ENCODE results near the gene NLRC3. TPM values are rescaled to one million over a fixed set of nuclear protein-coding genes. Genes with fewer than 3 reads are reported as not detected.

The NLRC3 gene
- total RNA-seq, 1 donor from 2014 or later: 1.4 TPM

DNA sequence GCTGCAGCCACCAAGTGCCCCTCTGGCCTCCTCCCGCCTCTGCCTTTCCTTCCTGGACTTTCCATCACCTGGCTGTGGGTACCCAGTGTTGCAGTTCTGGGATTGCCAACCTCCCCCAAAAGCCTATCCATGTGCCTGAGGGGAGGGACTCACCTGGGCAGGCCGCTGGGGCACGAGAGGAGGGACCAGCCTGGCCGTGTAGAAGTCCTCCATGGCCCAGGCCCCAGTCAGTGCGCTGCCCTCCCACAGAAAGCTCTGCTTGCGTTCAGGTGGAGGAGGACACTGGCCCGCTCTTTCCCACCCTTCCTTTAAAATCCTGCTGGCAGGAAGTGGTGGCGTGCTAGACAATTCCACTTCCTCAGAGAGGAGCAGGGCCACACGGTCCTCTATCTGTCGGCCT lies 20.0 kb upstream of the NLRC3 start:
- no peak for DNase-seq (ENCODE audit: low read depth, low spot score)

DNA sequence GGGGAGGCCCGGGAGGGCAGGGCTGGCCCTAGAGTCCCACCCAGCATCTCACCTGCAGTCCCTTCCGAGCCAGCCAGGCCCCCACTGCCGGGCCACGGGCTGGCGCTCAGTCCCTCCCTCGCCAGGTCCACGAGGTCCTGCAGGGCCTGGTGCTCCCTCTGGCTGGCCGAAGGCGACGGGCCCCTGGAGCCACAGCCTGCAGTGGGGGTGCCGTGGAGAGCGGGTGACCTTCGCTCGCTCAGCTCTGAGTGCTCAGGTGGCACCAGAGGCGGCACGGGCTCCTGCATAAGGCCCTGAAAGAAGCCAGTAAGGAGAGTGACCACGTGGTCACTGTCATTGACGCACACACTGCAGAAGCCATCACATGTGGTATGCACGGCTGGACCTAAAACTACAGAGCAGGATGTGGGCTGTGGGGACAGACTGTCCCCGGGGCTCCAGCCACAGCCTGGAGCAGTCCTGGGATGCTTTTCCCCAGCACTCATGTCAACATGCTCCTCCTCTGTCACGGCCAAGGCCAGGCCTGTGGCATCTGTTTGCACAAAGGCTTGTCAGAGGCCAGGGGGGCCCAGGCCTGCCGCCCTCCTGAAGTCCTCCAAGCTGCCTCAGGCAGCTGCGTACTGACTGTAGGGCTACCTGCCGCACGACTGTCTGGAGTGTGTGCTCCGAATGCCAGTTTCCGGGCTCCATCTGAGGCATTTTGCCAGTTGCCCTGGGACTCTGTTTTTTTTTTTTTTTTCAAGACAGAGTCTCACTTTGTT lies 19.1 kb upstream of the NLRC3 start:
- DNase-seq (ENCODE audit: low read depth, low spot score): no peak

DNA sequence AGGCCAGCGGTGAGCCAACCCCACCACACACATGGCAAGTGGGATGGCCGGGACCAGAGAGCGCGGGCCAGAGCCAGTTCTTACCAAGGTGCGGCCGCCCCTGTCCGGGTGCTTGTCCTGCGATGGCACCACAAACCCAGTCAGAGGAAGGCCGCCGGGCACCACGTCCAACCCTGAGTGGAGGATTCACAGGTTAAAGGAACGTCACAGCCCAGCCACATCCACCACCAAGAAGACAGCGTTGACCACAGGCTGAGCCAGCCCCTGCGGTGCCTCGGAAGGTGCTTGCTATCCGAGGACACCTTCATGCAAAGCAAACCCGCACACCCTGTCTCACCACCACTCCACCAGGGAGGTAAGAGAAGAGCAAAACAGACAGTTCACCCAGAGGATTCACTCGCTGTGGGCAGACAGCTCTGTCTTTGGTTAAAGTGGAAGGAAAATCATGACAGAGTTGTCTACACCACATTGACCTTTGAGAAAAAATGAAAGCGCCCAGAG lies 18.4 kb upstream of the NLRC3 start:
- DNase-seq (ENCODE audit: low read depth, low spot score): no peak

DNA sequence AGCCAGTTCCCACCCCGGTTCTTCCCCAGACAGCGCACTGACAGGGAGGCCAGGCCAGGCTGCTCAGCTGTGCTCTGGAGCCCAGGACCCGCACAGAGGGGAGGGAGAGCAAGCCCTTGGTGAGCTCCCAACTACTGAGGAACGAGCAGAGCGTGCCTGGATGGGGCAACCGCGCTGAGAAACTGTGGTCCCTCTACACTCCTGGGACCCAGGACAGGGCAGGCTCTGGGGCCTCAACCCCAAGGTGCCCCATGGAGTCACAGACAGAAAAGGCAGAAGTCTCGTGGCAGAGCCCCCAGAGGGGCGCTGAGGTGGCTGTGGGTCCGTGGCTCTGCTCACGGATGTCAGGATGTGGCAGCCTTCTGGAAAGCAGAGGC lies 17.9 kb upstream of the NLRC3 start:
- no peak for DNase-seq (ENCODE audit: low read depth, low spot score)

DNA sequence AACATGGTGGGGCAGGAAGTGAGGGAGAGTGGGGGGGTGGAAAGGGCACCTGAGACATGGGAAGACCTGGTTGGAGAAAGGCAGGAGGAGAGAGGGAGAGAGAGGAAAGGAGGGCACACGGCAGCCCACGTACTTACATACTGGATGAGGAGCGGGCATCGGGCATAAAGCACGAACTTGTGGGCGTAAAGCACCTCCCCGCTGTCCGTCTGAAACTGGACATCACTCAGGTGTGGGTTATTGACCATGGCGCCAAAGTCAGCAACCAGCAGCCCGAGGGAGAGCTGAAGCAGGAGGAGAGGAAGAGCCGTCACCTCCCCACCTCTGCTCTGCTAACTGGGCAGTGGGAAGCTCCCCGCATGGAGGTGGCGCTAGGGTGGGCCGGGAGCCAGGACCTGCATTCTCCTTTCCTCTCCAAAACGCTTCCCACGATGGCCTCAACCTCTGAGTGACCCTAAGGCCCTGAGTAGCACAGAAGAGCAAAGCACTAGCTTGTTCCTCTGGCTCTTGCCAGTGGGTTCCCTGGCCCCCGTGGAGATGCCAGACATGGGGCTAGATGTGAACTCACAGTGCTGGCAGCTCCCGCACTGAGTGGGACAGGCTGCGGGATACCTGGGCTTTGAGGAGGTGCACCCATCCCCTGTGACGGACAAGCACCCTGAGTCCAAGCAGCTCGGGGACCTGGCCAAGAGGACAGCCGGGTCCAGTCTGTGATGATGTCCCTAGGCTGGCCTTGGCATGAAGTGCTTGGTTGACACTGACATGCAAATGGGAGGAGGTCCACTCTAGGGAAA lies 17.3 kb upstream of the NLRC3 start:
- DNase-seq (ENCODE audit: low read depth, low spot score): no peak

DNA sequence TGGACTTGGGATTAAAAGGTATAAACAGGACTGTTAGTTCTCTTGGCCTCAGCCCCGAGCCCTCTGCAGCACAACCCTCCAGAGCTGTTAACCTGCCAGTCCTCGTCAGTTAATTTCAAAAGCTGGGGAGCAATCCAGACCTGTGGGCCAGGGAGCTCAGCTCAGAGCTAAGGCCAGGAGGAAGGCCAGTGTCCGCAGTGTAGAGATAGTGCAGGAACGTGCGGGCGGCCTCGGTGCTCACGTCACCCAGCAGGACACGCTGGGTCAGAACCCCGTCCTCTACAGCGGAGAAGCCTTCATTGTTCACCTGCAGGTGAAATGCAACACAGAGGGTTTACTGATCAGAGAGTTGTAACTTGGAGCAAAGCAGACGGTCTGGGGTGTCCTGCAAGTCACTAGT lies 15.4 kb upstream of the NLRC3 start:
- no peak for DNase-seq (ENCODE audit: low read depth, low spot score)

DNA sequence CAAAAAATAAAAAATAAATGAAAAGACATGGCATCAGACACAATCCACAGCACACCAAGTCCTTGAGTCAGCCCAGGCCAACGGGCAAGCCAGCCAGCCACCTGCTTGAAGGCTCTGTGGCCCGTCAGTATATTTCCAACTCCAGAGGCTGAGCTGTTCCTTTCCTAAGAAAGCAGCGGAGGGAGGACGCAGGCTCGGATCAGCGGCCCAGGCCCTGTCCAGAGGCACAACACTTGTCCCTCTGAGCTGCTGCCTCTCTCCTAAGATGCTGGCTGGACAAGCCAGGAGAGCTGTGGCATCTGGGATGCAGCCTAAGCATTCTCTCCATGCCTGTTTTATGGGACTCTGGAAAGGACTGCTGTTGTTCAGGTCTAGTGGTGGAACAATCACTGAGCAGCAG lies 14.8 kb upstream of the NLRC3 start:
- DNase-seq (ENCODE audit: low read depth, low spot score): no peak

DNA sequence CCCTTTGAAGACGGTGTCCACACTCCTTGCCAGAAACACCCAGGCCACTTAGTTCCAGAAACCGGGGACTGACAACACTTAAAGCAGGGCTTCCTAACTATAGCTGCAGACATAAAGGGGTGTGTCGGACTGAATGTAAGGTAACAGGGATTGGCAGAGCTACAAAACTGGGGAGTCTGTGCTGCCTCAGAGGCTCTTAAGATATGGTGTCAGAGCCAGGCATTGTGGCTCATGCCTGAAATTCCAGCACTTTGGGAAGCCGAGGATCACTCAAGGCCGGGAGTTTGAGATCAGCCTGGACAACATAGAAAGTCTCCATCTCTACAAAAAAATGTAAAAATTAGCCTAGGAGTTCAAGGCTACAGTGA lies 14.2 kb upstream of the NLRC3 start:
- DNase-seq (ENCODE audit: low read depth, low spot score): no peak

DNA sequence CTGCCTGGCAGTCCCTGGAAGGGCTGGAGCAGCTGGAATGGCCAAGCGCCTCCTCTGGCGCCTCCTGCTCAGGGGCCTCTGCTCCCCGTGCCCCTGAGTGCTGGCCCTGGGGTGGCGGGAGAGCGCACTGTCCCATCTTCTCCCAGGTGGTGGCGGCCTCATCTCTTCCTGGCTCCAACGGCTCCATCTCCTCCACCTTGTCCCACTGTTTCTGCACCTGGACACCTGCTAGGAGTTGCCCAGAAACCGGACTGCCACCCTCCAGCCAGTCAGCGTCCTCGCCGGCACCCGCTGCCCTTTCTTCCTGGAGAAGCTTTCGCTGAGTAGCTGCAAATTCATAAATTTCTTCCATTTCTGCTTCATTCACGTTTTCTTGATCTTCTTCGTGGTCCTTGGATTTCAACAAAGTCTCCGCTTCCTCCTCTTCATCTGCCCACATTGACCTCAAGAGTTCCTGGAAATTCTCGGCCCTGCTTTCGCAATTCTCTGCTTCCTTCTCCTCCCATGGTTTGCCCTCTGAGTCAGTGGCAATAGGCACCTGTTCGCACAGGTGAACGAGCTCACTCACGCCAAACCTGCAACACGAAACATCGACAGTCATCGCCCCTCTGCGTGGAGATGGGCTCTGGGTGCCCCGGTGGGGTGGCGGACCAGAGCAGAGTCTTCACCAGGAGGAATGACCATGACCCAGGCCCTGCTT lies 13.7 kb upstream of the NLRC3 start:
- no peak for DNase-seq (ENCODE audit: low read depth, low spot score)

DNA sequence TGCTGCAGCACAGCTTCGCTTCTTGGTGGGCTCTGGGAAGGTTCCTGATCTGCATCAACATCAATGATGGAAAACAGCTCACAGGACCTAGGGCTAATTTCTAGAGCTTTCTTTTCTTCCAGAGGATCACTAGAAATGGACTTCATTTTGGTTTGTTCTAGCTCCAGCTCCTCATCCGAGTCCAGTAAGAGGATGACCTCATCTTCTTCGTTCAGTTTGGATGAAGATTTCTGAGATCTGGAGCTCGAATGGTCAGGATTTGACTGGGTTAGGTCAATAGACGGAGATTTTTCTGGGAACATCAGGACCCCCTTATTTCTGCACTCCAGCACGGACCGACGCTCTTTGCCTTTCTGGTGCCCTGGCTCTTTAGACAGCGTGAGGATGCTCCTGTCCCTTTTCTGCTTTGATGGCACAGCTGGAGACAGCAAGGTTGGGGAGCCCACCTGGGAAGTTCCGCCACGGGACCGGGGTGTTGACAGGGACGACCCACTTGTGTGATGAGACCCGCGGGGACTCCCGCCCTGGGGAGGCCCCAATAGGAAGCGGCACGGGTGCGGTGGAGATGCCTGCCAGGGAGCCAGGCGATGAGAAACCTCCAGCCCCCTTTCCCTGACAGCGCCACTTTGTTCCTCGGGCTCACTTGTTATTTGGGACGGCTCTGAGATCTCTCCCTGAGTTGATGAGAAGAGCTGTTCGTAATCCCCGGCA lies 12.9 kb upstream of the NLRC3 start:
- DNase-seq (ENCODE audit: low read depth, low spot score): no peak

DNA sequence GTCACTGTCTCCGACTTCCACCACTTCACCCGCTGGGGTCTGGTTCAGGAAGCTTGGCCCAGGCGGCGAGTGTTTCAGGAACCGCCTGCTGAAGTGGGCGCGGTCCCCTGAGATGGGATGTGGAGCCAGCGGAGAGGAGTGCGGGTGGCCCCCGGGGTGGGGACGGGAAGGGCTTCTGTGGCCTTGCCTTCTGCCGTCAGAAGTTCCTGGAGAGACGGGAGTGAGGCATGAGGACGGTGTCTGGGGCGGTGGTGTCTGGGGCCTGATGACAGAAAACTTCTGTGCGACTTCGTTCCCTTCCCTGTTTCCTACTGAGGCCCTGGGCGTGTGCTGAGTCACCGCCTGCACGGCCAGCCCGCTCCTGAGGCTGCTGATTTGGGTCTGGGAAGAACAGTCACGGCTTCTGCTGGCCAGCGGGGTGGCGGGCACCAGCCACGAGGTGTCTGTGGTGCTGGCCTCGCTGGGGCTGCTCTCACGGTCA lies 12.3 kb upstream of the NLRC3 start:
- no peak for DNase-seq (ENCODE audit: low read depth, low spot score)

DNA sequence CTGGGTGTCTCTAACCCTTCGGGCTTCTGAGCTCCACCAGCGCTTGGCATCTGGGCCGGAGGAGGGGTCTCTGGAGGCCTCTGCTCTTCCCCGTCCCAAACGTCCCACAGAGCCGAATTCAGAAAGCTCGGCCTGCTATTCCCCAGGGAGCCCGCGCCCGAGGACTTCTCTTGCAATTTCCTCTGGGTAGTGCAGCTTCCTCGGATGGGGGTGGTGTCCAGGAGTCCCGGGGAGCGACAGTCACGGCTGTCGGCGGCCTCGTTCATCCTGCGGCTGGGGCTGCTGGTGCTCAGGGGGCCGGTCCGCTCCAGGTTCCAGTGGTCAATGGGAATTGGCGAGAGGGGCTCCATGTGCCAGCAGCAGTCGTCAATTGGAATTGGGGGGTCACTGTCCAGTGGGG lies 11.8 kb upstream of the NLRC3 start:
- no peak for DNase-seq (ENCODE audit: low read depth, low spot score)

DNA sequence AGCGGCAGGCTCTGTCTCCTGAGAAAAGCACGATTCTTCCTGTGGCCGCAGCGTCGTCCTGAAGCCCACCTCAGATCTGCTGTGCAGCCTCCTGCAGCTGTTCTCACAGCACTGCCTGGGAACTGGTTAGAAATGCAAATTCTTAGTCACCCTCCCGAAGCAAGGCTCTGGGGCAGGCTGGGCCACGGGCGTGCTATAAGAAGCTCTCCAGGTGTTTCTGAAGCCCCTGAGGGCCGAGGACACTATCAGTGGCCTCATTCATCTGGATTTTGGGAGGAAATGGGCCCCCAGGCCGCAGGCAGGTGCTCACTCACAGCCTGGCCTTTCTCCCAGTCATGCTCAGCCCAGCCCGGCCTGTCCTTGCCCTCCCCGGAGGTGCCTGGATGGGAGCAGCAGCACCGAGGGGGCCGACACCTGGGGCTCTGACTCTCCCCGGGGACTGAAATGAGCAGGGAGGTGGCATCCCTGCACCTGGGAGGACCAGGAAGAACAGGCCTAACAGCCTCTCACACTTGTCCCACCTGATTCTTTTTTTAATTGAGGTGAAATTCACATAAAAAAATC lies 10.4 kb upstream of the NLRC3 start:
- no peak for DNase-seq (ENCODE audit: low read depth, low spot score)

DNA sequence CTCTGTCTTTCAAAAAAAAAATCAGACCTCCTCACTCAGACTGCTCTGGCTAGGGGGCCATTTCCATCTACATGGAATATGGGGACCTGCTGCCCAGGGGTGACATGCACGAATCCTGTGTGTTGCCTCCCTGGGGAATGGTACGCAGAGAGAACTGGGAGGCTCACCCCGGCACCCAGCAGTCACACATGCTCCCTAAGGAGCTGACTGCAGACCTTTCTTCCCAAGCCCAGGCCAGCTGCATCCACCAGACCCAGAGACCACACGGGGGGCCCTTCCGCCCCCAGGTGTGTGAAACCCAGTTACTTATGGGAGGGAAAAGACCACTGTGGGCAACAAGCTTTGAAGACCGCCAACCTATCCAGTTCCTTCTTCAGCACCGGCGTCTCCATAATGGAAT lies 7.2 kb upstream of the NLRC3 start:
- no peak for DNase-seq (ENCODE audit: low read depth, low spot score)

DNA sequence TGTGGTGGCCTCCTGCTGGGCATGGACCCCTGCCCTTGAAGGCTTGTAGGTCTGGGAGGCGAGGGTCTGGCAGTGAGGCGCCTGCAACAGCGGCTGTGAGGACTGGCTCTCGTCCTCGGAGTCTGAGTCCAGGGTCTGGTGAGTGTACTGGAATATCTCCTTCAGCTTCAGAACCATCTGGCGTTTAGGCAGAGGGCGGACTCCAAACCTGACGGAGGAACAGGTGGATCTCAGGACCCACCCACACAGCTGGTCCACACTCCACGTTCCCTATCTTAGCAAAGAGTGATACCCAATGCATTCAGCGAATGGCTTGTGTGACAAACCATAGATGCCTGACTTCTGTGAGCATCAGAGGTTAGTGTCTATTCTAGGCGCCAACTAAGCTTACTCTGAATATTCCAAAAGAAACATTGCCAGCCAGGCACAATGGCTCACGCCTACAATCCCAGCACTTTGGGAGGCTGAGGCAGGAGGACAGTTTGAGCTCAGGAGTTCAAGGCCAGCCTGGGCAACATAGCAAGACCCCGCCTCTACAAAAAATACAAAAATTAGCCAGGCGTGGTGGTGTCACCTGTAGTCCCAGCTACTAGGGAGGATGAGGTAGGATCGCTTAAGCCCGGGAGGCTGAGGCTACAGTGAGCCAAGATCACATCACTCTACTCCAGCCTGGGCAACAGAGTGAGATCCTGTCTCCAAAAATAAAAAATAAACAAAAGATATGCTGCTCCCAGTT lies 6.3 kb upstream of the NLRC3 start:
- no peak for DNase-seq (ENCODE audit: low read depth, low spot score)

DNA sequence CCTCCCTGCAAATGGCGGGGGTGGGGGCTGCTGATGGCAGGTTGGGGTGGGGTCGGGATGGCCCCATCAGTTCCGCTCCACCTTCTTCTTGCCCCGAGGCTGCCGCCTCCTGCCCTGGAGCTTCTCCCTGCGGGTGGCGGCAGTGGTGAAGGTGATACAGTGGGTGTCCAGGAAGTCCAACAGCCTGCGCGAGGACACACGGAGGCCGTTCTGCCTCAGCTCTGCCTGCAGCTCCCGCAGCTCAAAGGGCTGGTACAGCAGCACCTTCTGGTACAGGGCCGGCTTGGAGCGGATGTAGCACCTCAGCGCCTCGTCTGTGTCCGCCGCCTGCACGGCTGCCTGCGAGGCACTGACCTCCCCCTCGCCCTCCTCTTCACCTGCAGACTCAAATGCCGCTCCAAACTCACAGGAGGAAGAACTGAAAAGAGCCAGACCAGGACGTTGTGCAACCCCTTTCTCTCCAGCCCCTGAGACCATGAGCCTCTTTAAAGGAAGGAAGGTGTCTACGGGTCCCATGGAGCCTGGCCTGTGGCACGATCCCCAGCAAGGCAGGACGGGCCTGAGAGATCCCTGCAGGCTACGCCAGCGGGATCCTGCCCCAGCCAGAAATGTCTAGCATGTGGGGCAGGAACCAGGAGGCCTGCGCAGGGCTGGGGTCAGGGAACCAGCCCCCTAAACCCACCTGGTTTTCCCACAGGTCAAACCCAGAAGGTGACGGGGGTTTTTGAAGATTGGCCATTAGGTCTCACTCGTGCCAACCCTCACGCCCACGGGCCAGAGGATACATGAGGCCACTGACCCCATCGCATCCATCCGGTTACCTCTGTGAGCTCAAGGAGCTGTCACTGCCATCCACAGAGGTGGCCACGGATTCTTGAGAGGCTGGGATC lies 5.3 kb upstream of the NLRC3 start:
- no peak for DNase-seq (ENCODE audit: low read depth, low spot score)

DNA sequence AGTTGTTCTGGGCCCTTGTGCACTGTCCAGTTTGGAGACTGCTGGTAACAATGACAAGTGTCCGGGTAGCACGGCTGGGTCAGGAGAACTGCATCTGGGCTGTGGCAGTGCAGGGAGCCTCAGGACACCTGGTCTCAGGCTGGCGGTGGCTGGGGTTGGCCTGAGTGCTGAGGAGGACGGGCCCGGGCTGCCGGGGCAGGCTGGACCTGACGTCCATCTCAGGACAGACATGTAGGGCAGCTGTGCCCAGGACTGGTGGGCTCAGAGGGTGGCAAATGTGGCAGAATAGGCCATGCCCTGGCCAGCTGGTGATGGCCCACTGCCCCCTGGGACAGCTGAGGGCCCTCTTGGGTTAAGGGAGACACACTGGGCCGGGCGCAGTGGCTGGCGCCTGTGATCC lies 4.2 kb upstream of the NLRC3 start:
- no peak for DNase-seq (ENCODE audit: low read depth, low spot score)

DNA sequence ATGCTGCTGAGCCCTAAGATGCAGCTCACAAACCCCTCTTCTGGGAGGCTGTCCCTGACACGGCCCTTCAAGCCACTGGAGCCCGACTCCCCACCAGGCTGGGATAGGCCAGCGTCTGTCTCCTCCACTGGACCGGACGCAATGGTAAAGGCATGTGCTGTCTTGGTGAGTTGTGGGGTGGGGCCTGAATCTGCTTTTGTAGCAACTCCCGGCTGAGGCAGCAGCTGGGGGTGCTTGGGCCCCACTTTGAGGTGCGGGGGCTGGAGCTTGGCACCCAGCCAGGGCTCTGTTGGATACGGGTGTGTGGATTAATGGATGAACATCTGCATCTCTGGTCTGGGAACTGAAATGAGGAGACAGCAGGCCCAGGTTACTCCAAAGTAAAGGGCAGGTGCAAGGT lies 3.5 kb upstream of the NLRC3 start:
- DNase-seq (ENCODE audit: low read depth, low spot score): no peak

DNA sequence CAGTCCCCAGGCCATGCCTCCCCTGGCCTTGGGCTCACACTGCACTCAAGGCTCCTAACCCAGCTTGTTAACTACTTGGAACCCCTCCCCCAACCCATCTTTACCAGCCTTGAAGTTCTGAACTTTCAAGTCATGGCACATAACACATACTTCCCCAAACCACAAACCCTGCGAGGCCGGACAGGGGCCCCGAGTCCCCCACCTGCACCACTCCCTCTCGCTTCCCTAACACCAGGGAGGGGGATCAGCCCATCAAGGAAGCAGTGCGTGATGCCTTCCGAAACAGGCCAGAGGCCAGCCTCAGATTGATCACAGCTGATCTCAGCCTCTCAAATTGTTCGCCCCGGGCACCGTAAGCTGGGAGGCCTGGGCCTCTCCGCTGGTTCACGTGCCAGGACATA lies 3.0 kb upstream of the NLRC3 start:
- DNase-seq (ENCODE audit: low read depth, low spot score): no peak

DNA sequence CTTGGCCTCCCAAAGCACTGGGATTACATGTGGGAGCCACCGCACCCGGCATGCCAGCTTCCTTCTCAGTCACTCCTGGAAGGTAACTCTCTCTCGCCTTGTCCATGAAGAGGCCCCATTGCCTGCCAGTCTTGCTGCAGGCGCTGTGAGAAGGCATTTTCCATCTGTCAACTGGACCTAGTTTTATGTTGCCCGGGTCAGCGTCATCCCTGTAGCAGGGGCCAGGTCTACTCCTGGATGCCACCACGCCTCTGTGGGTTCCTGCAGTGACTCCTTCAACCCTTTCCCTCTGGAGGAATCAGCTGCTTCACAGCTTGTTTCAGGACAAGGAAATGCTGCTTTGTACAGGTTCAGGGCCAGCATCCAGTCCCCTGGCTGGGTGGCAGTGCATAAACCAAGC lies 2.6 kb upstream of the NLRC3 start:
- DNase-seq (ENCODE audit: low read depth, low spot score): no peak

All from pulmonary artery endothelial cell (primary cell).